Chondrocyte (in vitro differentiated cells): ENCODE results near the gene ASIC5. TPM values are rescaled to one million over a fixed set of nuclear protein-coding genes. Genes with fewer than 3 reads are reported as not detected.

Source experiments
- DNase-seq: peaks from one replicate; pipeline ENCODE4 v3.0.0; 2021; ENCODE audit warnings: mixed read lengths, low spot score
- H3K27ac Mint-ChIP-seq: one replicate; pipeline ENCODE4 v1.8.0; 2021; ENCODE audit warnings: mild to moderate bottlenecking, moderate library complexity, mixed read lengths; ENCODE audit not compliant: unreplicated experiment
- H3K27me3 Mint-ChIP-seq: 2 replicates; pipeline ENCODE4 v1.8.0; 2021; ENCODE audit warnings: low read depth, mixed read lengths
- H3K36me3 Mint-ChIP-seq: 2 replicates; pipeline ENCODE4 v1.8.0; 2021; ENCODE audit warnings: low read depth, mixed read lengths
- H3K4me1 Mint-ChIP-seq: 2 replicates; pipeline ENCODE4 v1.8.0; 2021; ENCODE audit warnings: low read depth, mild to moderate bottlenecking, mixed read lengths
- H3K4me3 Mint-ChIP-seq: one replicate; pipeline ENCODE4 v1.8.0; 2021; ENCODE audit warnings: mild to moderate bottlenecking, moderate library complexity, mixed read lengths; ENCODE audit not compliant: unreplicated experiment
- H3K9me3 Mint-ChIP-seq: 2 replicates; pipeline ENCODE4 v1.8.0; 2021; ENCODE audit warnings: low read depth, mixed read lengths
- CTCF ChIP-seq: fragments of 200-600 bp; sonication (generic); IDR thresholded peaks from 2 replicates; pipeline ENCODE4 v1.5.0; 2021; ENCODE audit warnings: antibody characterized with exemption, mild to moderate bottlenecking, moderate library complexity
- total RNA-seq: library from RNA; stranded (reverse); gene quantifications from 3 replicates; pipeline ENCODE4 v1.2.1, GENCODE V29; 2021

The ASIC5 gene
- total RNA-seq, 1 donor from 2014 or later = not detected

GRCh38 chr4:155907556-155907955 is 41.5 kb upstream of the ASIC5 start:
- H3K27ac Mint-ChIP-seq = peak overlapping the region; percentile 83
- no peak for TF ChIP-seq CTCF
- no peaks in the 10 kb centered on the region for H3K36me3 Mint-ChIP-seq
- H3K9me3 Mint-ChIP-seq = peaks cover 2% of the 10 kb centered on the region
- peaks cover 3% of the 10 kb centered on the region for H3K27me3 Mint-ChIP-seq
- H3K4me1 Mint-ChIP-seq = peaks cover 19% of the 10 kb centered on the region
- DNase-seq = no peak
- H3K4me3 Mint-ChIP-seq = no peak overlapping the region

- Mint-ChIP-seq H3K4me3 (no peak overlapping the region), H3K9me3 (no peaks in the 10 kb centered on the region), H3K27ac (peak overlapping the region; percentile 83), H3K4me1 (peaks cover 19% of the 10 kb centered on the region), H3K36me3 (no peaks in the 10 kb centered on the region), H3K27me3 (peaks cover 3% of the 10 kb centered on the region)
- no peak for TF ChIP-seq CTCF
- no peak for DNase-seq
Observed at GRCh38 chr4:155906554-155907247, 40.6 kb upstream of the ASIC5 start.

- H3K9me3 Mint-ChIP-seq = no peaks in the 10 kb centered on the region
- H3K4me3 Mint-ChIP-seq = no peak overlapping the region
- no peaks in the 10 kb centered on the region for H3K36me3 Mint-ChIP-seq
- DNase-seq = no peak
- H3K27ac Mint-ChIP-seq = no peak overlapping the region
- H3K4me1 Mint-ChIP-seq = peaks cover 31% of the 10 kb centered on the region
- H3K27me3 Mint-ChIP-seq = peaks cover under 1% of the 10 kb centered on the region
- no peak for TF ChIP-seq CTCF
Observed at GRCh38 chr4:155904331-155904730, 38.3 kb upstream of the ASIC5 start.

GRCh38 chr4:155903453-155903852 is 37.4 kb upstream of the ASIC5 start, which contains the start of gene TDO2:
TDO2 (plus strand) TSS chr4:155903696; CDS start chr4:155903759, 63 bp downstream.
- no peak within 1 kb of the TSS for H3K4me3 Mint-ChIP-seq
- DNase-seq = no peak
- H3K27ac Mint-ChIP-seq = no peak within 1 kb of the TSS
- no peak for TF ChIP-seq CTCF
- H3K36me3 Mint-ChIP-seq = no peaks in the 10 kb centered on the region
- H3K9me3 Mint-ChIP-seq = no peaks in the 10 kb centered on the region
- H3K27me3 Mint-ChIP-seq = no peaks in the 10 kb centered on the region
- H3K4me1 Mint-ChIP-seq = peaks cover 31% of the 10 kb centered on the region

- H3K36me3 Mint-ChIP-seq = peaks cover 3% of the 10 kb centered on the region
- H3K4me3 Mint-ChIP-seq = no peak overlapping the region
- no peaks in the 10 kb centered on the region for H3K27me3 Mint-ChIP-seq
- peaks cover 7% of the 10 kb centered on the region for H3K9me3 Mint-ChIP-seq
- H3K27ac Mint-ChIP-seq = no peak overlapping the region
- H3K4me1 Mint-ChIP-seq = peaks cover 11% of the 10 kb centered on the region
- no peak for DNase-seq
- TF ChIP-seq CTCF = no peak
Observed at GRCh38 chr4:155901013-155901412, 34.9 kb upstream of the ASIC5 start.
